Measurements from ENCODE around the gene FAP. TPM values are rescaled to one million over a fixed set of nuclear protein-coding genes. Genes with fewer than 3 reads are reported as not detected.

Gene FAP
- total RNA-seq, 1 donor = 207 TPM

GRCh38 chr2:162257425-162257824 lies 14.2 kb upstream of the FAP start:
- DNase-seq (ENCODE audit: low read depth) = peak; percentile 57
- TF ChIP-seq, protein P1, sequence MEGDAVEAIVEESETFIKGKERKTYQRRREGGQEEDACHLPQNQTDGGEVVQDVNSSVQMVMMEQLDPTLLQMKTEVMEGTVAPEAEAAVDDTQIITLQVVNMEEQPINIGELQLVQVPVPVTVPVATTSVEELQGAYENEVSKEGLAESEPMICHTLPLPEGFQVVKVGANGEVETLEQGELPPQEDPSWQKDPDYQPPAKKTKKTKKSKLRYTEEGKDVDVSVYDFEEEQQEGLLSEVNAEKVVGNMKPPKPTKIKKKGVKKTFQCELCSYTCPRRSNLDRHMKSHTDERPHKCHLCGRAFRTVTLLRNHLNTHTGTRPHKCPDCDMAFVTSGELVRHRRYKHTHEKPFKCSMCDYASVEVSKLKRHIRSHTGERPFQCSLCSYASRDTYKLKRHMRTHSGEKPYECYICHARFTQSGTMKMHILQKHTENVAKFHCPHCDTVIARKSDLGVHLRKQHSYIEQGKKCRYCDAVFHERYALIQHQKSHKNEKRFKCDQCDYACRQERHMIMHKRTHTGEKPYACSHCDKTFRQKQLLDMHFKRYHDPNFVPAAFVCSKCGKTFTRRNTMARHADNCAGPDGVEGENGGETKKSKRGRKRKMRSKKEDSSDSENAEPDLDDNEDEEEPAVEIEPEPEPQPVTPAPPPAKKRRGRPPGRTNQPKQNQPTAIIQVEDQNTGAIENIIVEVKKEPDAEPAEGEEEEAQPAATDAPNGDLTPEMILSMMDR (IDR thresholded peaks at IDR 0.05; ENCODE audit: insufficient read depth, low read depth, low read length) = no peak
- no peak overlapping the region for H3K4me3 ChIP-seq (ENCODE audit: low read depth, low read length)

GRCh38 chr2:162256591-162256991 lies 13.3 kb upstream of the FAP start:
- no peak for DNase-seq (ENCODE audit: low read depth)
- TF ChIP-seq, protein P1 (IDR thresholded peaks at IDR 0.05; ENCODE audit: insufficient read depth, low read depth, low read length) = no peak
- H3K4me3 ChIP-seq (ENCODE audit: low read depth, low read length) = no peak overlapping the region

- H3K4me3 ChIP-seq (ENCODE audit: low read depth, low read length) = no peak overlapping the region
- TF ChIP-seq, protein P1 (IDR thresholded peaks at IDR 0.05; ENCODE audit: insufficient read depth, low read depth, low read length) = no peak
- DNase-seq (ENCODE audit: low read depth) = no peak
Measured at GRCh38 chr2:162254236-162254871, 11.1 kb upstream of the FAP start.

GRCh38 chr2:162253435-162253834 lies 10.2 kb upstream of the FAP start:
- DNase-seq (ENCODE audit: low read depth) = no peak
- H3K4me3 ChIP-seq (ENCODE audit: low read depth, low read length) = no peak overlapping the region
- TF ChIP-seq, protein P1 (IDR thresholded peaks at IDR 0.05; ENCODE audit: insufficient read depth, low read depth, low read length) = no peak

DNA sequence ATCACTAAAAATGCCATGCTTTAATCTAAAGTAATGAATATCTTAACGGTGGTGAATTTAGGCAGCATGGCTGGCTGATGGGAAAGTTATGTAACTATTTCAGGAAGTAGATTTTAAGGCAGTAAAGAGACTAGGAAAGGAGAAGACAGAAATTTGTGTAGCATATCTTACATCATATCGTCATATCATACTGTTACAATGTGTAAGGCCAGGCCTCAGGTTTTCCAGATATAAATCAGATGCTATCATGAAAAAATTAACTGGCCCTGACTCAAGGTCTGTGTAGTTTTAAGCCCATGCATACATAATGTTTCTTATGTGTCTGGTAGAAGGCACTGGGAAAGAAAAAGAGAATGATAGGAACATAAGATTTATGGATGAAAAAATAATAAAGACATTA lies 8.9 kb upstream of the FAP start:
- no peak overlapping the region for H3K4me3 ChIP-seq (ENCODE audit: low read depth, low read length)
- TF ChIP-seq, protein P1 (IDR thresholded peaks at IDR 0.05; ENCODE audit: insufficient read depth, low read depth, low read length) = no peak
- DNase-seq (ENCODE audit: low read depth) = no peak

GRCh38 chr2:162245781-162246180 lies 2.5 kb upstream of the FAP start:
- DNase-seq (ENCODE audit: low read depth) = peak; percentile 91
- TF ChIP-seq, protein P1 (IDR thresholded peaks at IDR 0.05; ENCODE audit: insufficient read depth, low read depth, low read length) = no peak

GRCh38 chr2:162245061-162245460 lies 1.8 kb upstream of the FAP start:
- DNase-seq (ENCODE audit: low read depth) = peak; percentile 48
- H3K4me3 ChIP-seq (ENCODE audit: low read depth, low read length) = no peak overlapping the region

More at GRCh38 chr2:162245781-162246180, 2.5 kb upstream of the FAP start:
- no peak overlapping the region for H3K4me3 ChIP-seq (ENCODE audit: low read depth, low read length)

More at GRCh38 chr2:162245061-162245460, 1.8 kb upstream of the FAP start:
- TF ChIP-seq, protein P1 (IDR thresholded peaks at IDR 0.05; ENCODE audit: insufficient read depth, low read depth, low read length) = no peak
